Adrenal gland (tissue), 5 donors: ENCODE data around the gene FMNL3.

Experiments used
- CTCF ChIP-seq, 6 experiments: fragments of 450-650 bp in 4 of 6; fragments of 200-600 bp in 2 of 6; sonication (generic) in 1 of 6; IDR thresholded peaks; 1 replicate in 5 of 6; 2 replicates in 1 of 6; pipeline versions ENCODE4 v1.5.1 to v1.8.0; 2016 to 2021; ENCODE audit warnings: antibody characterized with exemption in 6 of 6, mild to moderate bottlenecking in 2 of 6, moderate library complexity in 1 of 6
- POLR2A ChIP-seq, 2 donors: fragments of 450-650 bp; IDR thresholded peaks; one replicate each; pipeline ENCODE4 v1.6.1; 2017; ENCODE audit warnings: antibody characterized with exemption in 2 of 2, mild to moderate bottlenecking in 2 of 2, moderate library complexity in 1 of 2
- donor health status: DM: no; HTN: no; CAD: no.

GRCh38 chr12:49707128-49707811 lies at the start of gene FMNL3:
- TF ChIP-seq CTCF (IDR thresholded peaks at IDR 0.05) (peak; percentile 77 to 99 (median 96)), POLR2A (IDR thresholded peaks at IDR 0.05) (peak in 1 of 2 donors; percentile 25)
